GM18868 (cell line): Measurements from ENCODE around the gene KAZALD1.

Source experiments
- ATAC-seq: cut with Tn5 transposase; IDR thresholded peaks from one replicate; pipeline ENCODE4 v1.9.1; 2021; ENCODE audit warnings: mild to moderate bottlenecking, moderate library complexity; ENCODE audit not compliant: unreplicated experiment

KAZALD1 gene

GRCh38 chr10:101047961-101048892 lies 13.6 kb upstream of the KAZALD1 start:
- ATAC-seq, result no peak

GRCh38 chr10:101050208-101051069 lies 11.3 kb upstream of the KAZALD1 start:
- ATAC-seq, result peak; percentile 74

GRCh38 chr10:101052285-101052684 lies 9.5 kb upstream of the KAZALD1 start:
- no peak for ATAC-seq

GRCh38 chr10:101053516-101053915 lies 8.3 kb upstream of the KAZALD1 start:
- no peak for ATAC-seq

GRCh38 chr10:101054351-101054750 lies 7.4 kb upstream of the KAZALD1 start:
- ATAC-seq, result no peak

GRCh38 chr10:101054876-101055275 lies 6.9 kb upstream of the KAZALD1 start:
- no peak for ATAC-seq

- ATAC-seq, result no peak
Measured at GRCh38 chr10:101055411-101055810, 6.4 kb upstream of the KAZALD1 start.

- no peak for ATAC-seq
Measured at GRCh38 chr10:101056365-101057151, 5.2 kb upstream of the KAZALD1 start.

- peak; percentile 41 for ATAC-seq
Measured at GRCh38 chr10:101060036-101060950, 1.5 kb upstream of the KAZALD1 start.

GRCh38 chr10:101060951-101061623 lies 702 bp upstream of the KAZALD1 start:
- peak; percentile 56 for ATAC-seq

GRCh38 chr10:101062232-101063049 lies 652 bp downstream of the KAZALD1 start:
- peak; percentile 29 for ATAC-seq

GRCh38 chr10:101063050-101063525 lies 1.3 kb downstream of the KAZALD1 start:
- no peak for ATAC-seq

- ATAC-seq, result no peak
Measured at GRCh38 chr10:101063548-101064414, 2.0 kb downstream of the KAZALD1 start.

- no peak for ATAC-seq
Measured at GRCh38 chr10:101064415-101065030, 2.7 kb downstream of the KAZALD1 start.

- no peak for ATAC-seq
Measured at GRCh38 chr10:101065481-101066145, 3.8 kb downstream of the KAZALD1 start.

GRCh38 chr10:101066146-101066895 lies 4.5 kb downstream of the KAZALD1 start:
- ATAC-seq, result no peak
